ENCODE results near the gene PALM2AKAP2.

PALM2AKAP2 gene

GRCh38 chr9:109816490-109816889, 36.5 kb downstream of the PALM2AKAP2 start:
- H3K4me1 ChIP-seq (ENCODE audit: control insufficient read depth, insufficient read depth, low read depth, low read length): peaks cover 13% of the 10 kb centered on the region
- no peak overlapping the region for H4K91ac ChIP-seq (ENCODE audit: low read length)
- no peak overlapping the region for H3K4ac ChIP-seq (ENCODE audit: low read depth in 1 of 2, low read length in 2 of 2)
- no peak overlapping the region for H3K18ac ChIP-seq (ENCODE audit: low read depth in 1 of 2, low read length in 2 of 2)
- H3K27ac ChIP-seq (ENCODE audit: low read length, poor library complexity, severe bottlenecking): peak overlapping the region; percentile 68
- peak overlapping the region in 1 of 2 experiments; percentile 20 for H3K4me3 ChIP-seq (ENCODE audit: insufficient read depth in 1 of 2, low read depth in 1 of 2, low read length in 2 of 2)
- H3K4me2 ChIP-seq (ENCODE audit: low read length, poor library complexity, severe bottlenecking): no peak overlapping the region
- H3K27me3 ChIP-seq (ENCODE audit: control insufficient read depth in 1 of 2, insufficient read depth in 1 of 2, low read length in 2 of 2): no peaks in the 10 kb centered on the region
- no peak overlapping the region for H3K14ac ChIP-seq (ENCODE audit: low read length in 2 of 2)
- H2AFZ ChIP-seq (ENCODE audit: low read depth, low read length): no peak overlapping the region
- peak; percentile 100 for DNase-seq
- no peak overlapping the region for H2BK12ac ChIP-seq (ENCODE audit: low read length in 2 of 2)
- no peak overlapping the region for H2BK5ac ChIP-seq (ENCODE audit: low read depth, low read length, poor library complexity, severe bottlenecking)
- no peak overlapping the region for H2BK120ac ChIP-seq (ENCODE audit: low read depth, low read length)
- H3K36me3 ChIP-seq (ENCODE audit: control insufficient read depth in 1 of 2, insufficient read depth in 2 of 2, low read depth in 1 of 2, low read length in 2 of 2): peaks cover 0 to 5% of the 10 kb centered on the region in 2 experiments
- H3K79me1 ChIP-seq (replicated peaks; ENCODE audit: low read length, poor library complexity, severe bottlenecking): peaks cover 14% of the 10 kb centered on the region
- H3K9ac ChIP-seq (ENCODE audit: low read length): peak overlapping the region; percentile 69
- WGBS: under 1% methylated on average over 4 of the region's 4 CpGs
- H4K8ac ChIP-seq (ENCODE audit: low read length): no peak overlapping the region
- H3K23ac ChIP-seq (ENCODE audit: low read length in 2 of 2): no peak overlapping the region
- no peaks in the 10 kb centered on the region for H3K9me3 ChIP-seq (ENCODE audit: control insufficient read depth, low read length)
- no peak overlapping the region for H2AK5ac ChIP-seq (ENCODE audit: low read length, severe bottlenecking)
- H2BK15ac ChIP-seq (ENCODE audit: low read depth, poor library complexity, severe bottlenecking): no peak overlapping the region

- no peaks in the 10 kb centered on the region for H3K9me3 ChIP-seq (ENCODE audit: control insufficient read depth, low read length)
- H3K4me3 ChIP-seq (ENCODE audit: insufficient read depth in 1 of 2, low read depth in 1 of 2, low read length in 2 of 2): peak overlapping the region in 1 of 2 experiments; percentile 20
- H3K27ac ChIP-seq (ENCODE audit: low read length, poor library complexity, severe bottlenecking): peak overlapping the region; percentile 80
- H3K4me2 ChIP-seq (ENCODE audit: low read length, poor library complexity, severe bottlenecking): no peak overlapping the region
- peaks cover 10% of the 10 kb centered on the region for H3K79me1 ChIP-seq (replicated peaks; ENCODE audit: low read length, poor library complexity, severe bottlenecking)
- no peaks in the 10 kb centered on the region for H3K36me3 ChIP-seq (ENCODE audit: control insufficient read depth in 1 of 2, insufficient read depth in 2 of 2, low read depth in 1 of 2, low read length in 2 of 2)
- no peak overlapping the region for H2BK5ac ChIP-seq (ENCODE audit: low read depth, low read length, poor library complexity, severe bottlenecking)
- peak overlapping the region in 1 of 2 experiments; percentile 46 for H3K23ac ChIP-seq (ENCODE audit: low read length in 2 of 2)
- H2AFZ ChIP-seq (ENCODE audit: low read depth, low read length): no peak overlapping the region
- H3K27me3 ChIP-seq (ENCODE audit: control insufficient read depth in 1 of 2, insufficient read depth in 1 of 2, low read length in 2 of 2): no peaks in the 10 kb centered on the region
- no peak overlapping the region for H4K91ac ChIP-seq (ENCODE audit: low read length)
- peak overlapping the region; percentile 69 for H3K9ac ChIP-seq (ENCODE audit: low read length)
- H2BK12ac ChIP-seq (ENCODE audit: low read length in 2 of 2): peak overlapping the region; percentile 41 to 87
- no peak overlapping the region for H4K8ac ChIP-seq (ENCODE audit: low read length)
- no peak overlapping the region for H2BK15ac ChIP-seq (ENCODE audit: low read depth, poor library complexity, severe bottlenecking)
- 45% methylated on average over 4 of the region's 6 CpGs for WGBS
- peak overlapping the region in 1 of 2 experiments; percentile 60 for H3K4ac ChIP-seq (ENCODE audit: low read depth in 1 of 2, low read length in 2 of 2)
- no peak overlapping the region for H2BK120ac ChIP-seq (ENCODE audit: low read depth, low read length)
- DNase-seq: peak; percentile 84
- H3K14ac ChIP-seq (ENCODE audit: low read length in 2 of 2): no peak overlapping the region
- peaks cover 13% of the 10 kb centered on the region for H3K4me1 ChIP-seq (ENCODE audit: control insufficient read depth, insufficient read depth, low read depth, low read length)
- H2AK5ac ChIP-seq (ENCODE audit: low read length, severe bottlenecking): peak overlapping the region; percentile 49
- peak overlapping the region in 1 of 2 experiments; percentile 44 for H3K18ac ChIP-seq (ENCODE audit: low read depth in 1 of 2, low read length in 2 of 2)
Observed at GRCh38 chr9:109817146-109817845, 37.3 kb downstream of the PALM2AKAP2 start.

GRCh38 chr9:109817846-109818472, 38.0 kb downstream of the PALM2AKAP2 start:
- peak overlapping the region; percentile 80 for H3K27ac ChIP-seq (ENCODE audit: low read length, poor library complexity, severe bottlenecking)
- no peak overlapping the region for H3K23ac ChIP-seq (ENCODE audit: low read length in 2 of 2)
- no peak overlapping the region for H2BK120ac ChIP-seq (ENCODE audit: low read depth, low read length)
- 7% methylated on average over 6 of the region's 9 CpGs for WGBS
- H2BK12ac ChIP-seq (ENCODE audit: low read length in 2 of 2): peak overlapping the region in 1 of 2 experiments; percentile 48
- H4K8ac ChIP-seq (ENCODE audit: low read length): no peak overlapping the region
- H3K4me1 ChIP-seq (ENCODE audit: control insufficient read depth, insufficient read depth, low read depth, low read length): peaks cover 9% of the 10 kb centered on the region
- H4K91ac ChIP-seq (ENCODE audit: low read length): no peak overlapping the region
- H2AK5ac ChIP-seq (ENCODE audit: low read length, severe bottlenecking): peak overlapping the region; percentile 49
- DNase-seq: peak; percentile 97
- H3K9ac ChIP-seq (ENCODE audit: low read length): peak overlapping the region; percentile 69
- H3K4ac ChIP-seq (ENCODE audit: low read depth in 1 of 2, low read length in 2 of 2): peak overlapping the region in 1 of 2 experiments; percentile 35
- H3K14ac ChIP-seq (ENCODE audit: low read length in 2 of 2): no peak overlapping the region
- no peaks in the 10 kb centered on the region for H3K36me3 ChIP-seq (ENCODE audit: control insufficient read depth in 1 of 2, insufficient read depth in 2 of 2, low read depth in 1 of 2, low read length in 2 of 2)
- no peak overlapping the region for H3K18ac ChIP-seq (ENCODE audit: low read depth in 1 of 2, low read length in 2 of 2)
- H3K79me1 ChIP-seq (replicated peaks; ENCODE audit: low read length, poor library complexity, severe bottlenecking): peaks cover 12% of the 10 kb centered on the region
- no peak overlapping the region for H3K4me2 ChIP-seq (ENCODE audit: low read length, poor library complexity, severe bottlenecking)
- H2BK15ac ChIP-seq (ENCODE audit: low read depth, poor library complexity, severe bottlenecking): no peak overlapping the region
- H2AFZ ChIP-seq (ENCODE audit: low read depth, low read length): no peak overlapping the region
- H2BK5ac ChIP-seq (ENCODE audit: low read depth, low read length, poor library complexity, severe bottlenecking): no peak overlapping the region
- H3K9me3 ChIP-seq (ENCODE audit: control insufficient read depth, low read length): no peaks in the 10 kb centered on the region
- no peak overlapping the region for H3K4me3 ChIP-seq (ENCODE audit: insufficient read depth in 1 of 2, low read depth in 1 of 2, low read length in 2 of 2)
- no peaks in the 10 kb centered on the region for H3K27me3 ChIP-seq (ENCODE audit: control insufficient read depth in 1 of 2, insufficient read depth in 1 of 2, low read length in 2 of 2)

- H4K91ac ChIP-seq (ENCODE audit: low read length): no peak overlapping the region
- peak overlapping the region; percentile 60 for H2AK5ac ChIP-seq (ENCODE audit: low read length, severe bottlenecking)
- peak overlapping the region; percentile 26 for H3K4me2 ChIP-seq (ENCODE audit: low read length, poor library complexity, severe bottlenecking)
- no peak overlapping the region for H3K14ac ChIP-seq (ENCODE audit: low read length in 2 of 2)
- H2BK12ac ChIP-seq (ENCODE audit: low read length in 2 of 2): no peak overlapping the region
- H3K9me3 ChIP-seq (ENCODE audit: control insufficient read depth, low read length): no peaks in the 10 kb centered on the region
- H4K8ac ChIP-seq (ENCODE audit: low read length): no peak overlapping the region
- no peak overlapping the region for H3K23ac ChIP-seq (ENCODE audit: low read length in 2 of 2)
- no peak overlapping the region for H3K4ac ChIP-seq (ENCODE audit: low read depth in 1 of 2, low read length in 2 of 2)
- peak overlapping the region in 1 of 2 experiments; percentile 54 for H3K18ac ChIP-seq (ENCODE audit: low read depth in 1 of 2, low read length in 2 of 2)
- H3K4me1 ChIP-seq (ENCODE audit: control insufficient read depth, insufficient read depth, low read depth, low read length): peaks cover 4% of the 10 kb centered on the region
- no peak overlapping the region for H2BK5ac ChIP-seq (ENCODE audit: low read depth, low read length, poor library complexity, severe bottlenecking)
- no peak overlapping the region for H3K9ac ChIP-seq (ENCODE audit: low read length)
- 80% methylated on average over 1 of the region's 1 CpG for WGBS
- no peaks in the 10 kb centered on the region for H3K36me3 ChIP-seq (ENCODE audit: control insufficient read depth in 1 of 2, insufficient read depth in 2 of 2, low read depth in 1 of 2, low read length in 2 of 2)
- no peak overlapping the region for H3K4me3 ChIP-seq (ENCODE audit: insufficient read depth in 1 of 2, low read depth in 1 of 2, low read length in 2 of 2)
- no peak for DNase-seq
- no peak overlapping the region for H2BK15ac ChIP-seq (ENCODE audit: low read depth, poor library complexity, severe bottlenecking)
- H3K27me3 ChIP-seq (ENCODE audit: control insufficient read depth in 1 of 2, insufficient read depth in 1 of 2, low read length in 2 of 2): no peaks in the 10 kb centered on the region
- H3K27ac ChIP-seq (ENCODE audit: low read length, poor library complexity, severe bottlenecking): peak overlapping the region; percentile 63
- no peak overlapping the region for H2AFZ ChIP-seq (ENCODE audit: low read depth, low read length)
- H2BK120ac ChIP-seq (ENCODE audit: low read depth, low read length): no peak overlapping the region
- peaks cover 10% of the 10 kb centered on the region for H3K79me1 ChIP-seq (replicated peaks; ENCODE audit: low read length, poor library complexity, severe bottlenecking)
Observed at GRCh38 chr9:109821711-109822110, 41.7 kb downstream of the PALM2AKAP2 start.

Measured in mesenchymal stem cell (in vitro differentiated cells and primary cell).